ENCODE measurements around the gene CSNK1G1.

Gene CSNK1G1

GRCh38 chr15:64193971-64194370 is 162.0 kb downstream of the CSNK1G1 start:
- no peaks in the 10 kb centered on the region for H3K79me2 ChIP-seq (ENCODE audit: insufficient read depth, low read depth)
- TF ChIP-seq CTCF (conservative IDR thresholded peaks at IDR 0.05; ENCODE audit: low read depth, low read length): no peak
- no peak overlapping the region for H3K9ac ChIP-seq
- no peak overlapping the region for H3K4me2 ChIP-seq
- no peak overlapping the region for H2AFZ ChIP-seq (ENCODE audit: low read depth)
- no peak overlapping the region for H3K4me3 ChIP-seq (IDR thresholded peaks at IDR 0.05; ENCODE audit: insufficient read depth, low read depth, low read length)
- no peaks in the 10 kb centered on the region for H3K36me3 ChIP-seq (ENCODE audit: insufficient read depth)
- no peaks in the 10 kb centered on the region for H4K20me1 ChIP-seq (ENCODE audit: insufficient read depth)
- H3K4me1 ChIP-seq (ENCODE audit: low read depth, poor library complexity, severe bottlenecking): no peaks in the 10 kb centered on the region
- H3K27me3 ChIP-seq (ENCODE audit: insufficient read depth, low read depth): no peaks in the 10 kb centered on the region
- no peak overlapping the region for H3K27ac ChIP-seq

- Histone ChIP-seq H3K27me3 (ENCODE audit: insufficient read depth, low read depth) (no peaks in the 10 kb centered on the region), H3K36me3 (ENCODE audit: insufficient read depth) (no peaks in the 10 kb centered on the region), H3K4me1 (ENCODE audit: low read depth, poor library complexity, severe bottlenecking) (no peaks in the 10 kb centered on the region), H3K9ac (no peak overlapping the region), H4K20me1 (ENCODE audit: insufficient read depth) (no peaks in the 10 kb centered on the region), H3K27ac (no peak overlapping the region), H2AFZ (ENCODE audit: low read depth) (no peak overlapping the region), H3K79me2 (ENCODE audit: insufficient read depth, low read depth) (no peaks in the 10 kb centered on the region), H3K4me3 (IDR thresholded peaks at IDR 0.05; ENCODE audit: insufficient read depth, low read depth, low read length) (no peak overlapping the region), H3K4me2 (no peak overlapping the region)
- TF ChIP-seq CTCF (conservative IDR thresholded peaks at IDR 0.05; ENCODE audit: low read depth, low read length): no peak
Measured at GRCh38 chr15:64191971-64192830, 163.8 kb downstream of the CSNK1G1 start.

GRCh38 chr15:64187396-64188191 is 168.4 kb downstream of the CSNK1G1 start:
- Histone ChIP-seq H3K27me3 (ENCODE audit: insufficient read depth, low read depth) (no peaks in the 10 kb centered on the region), H3K4me2 (no peak overlapping the region), H3K4me1 (ENCODE audit: low read depth, poor library complexity, severe bottlenecking) (no peaks in the 10 kb centered on the region), H3K9ac (no peak overlapping the region), H3K27ac (no peak overlapping the region), H2AFZ (ENCODE audit: low read depth) (no peak overlapping the region), H3K4me3 (IDR thresholded peaks at IDR 0.05; ENCODE audit: insufficient read depth, low read depth, low read length) (no peak overlapping the region), H3K36me3 (ENCODE audit: insufficient read depth) (no peaks in the 10 kb centered on the region), H4K20me1 (ENCODE audit: insufficient read depth) (no peaks in the 10 kb centered on the region), H3K79me2 (ENCODE audit: insufficient read depth, low read depth) (no peaks in the 10 kb centered on the region)
- TF ChIP-seq CTCF (conservative IDR thresholded peaks at IDR 0.05; ENCODE audit: low read depth, low read length): no peak

GRCh38 chr15:64185146-64185911 is 170.6 kb downstream of the CSNK1G1 start:
- H3K4me2 ChIP-seq: no peak overlapping the region
- no peak for TF ChIP-seq CTCF (conservative IDR thresholded peaks at IDR 0.05; ENCODE audit: low read depth, low read length)
- no peak overlapping the region for H3K27ac ChIP-seq
- no peak overlapping the region for H2AFZ ChIP-seq (ENCODE audit: low read depth)
- no peaks in the 10 kb centered on the region for H3K27me3 ChIP-seq (ENCODE audit: insufficient read depth, low read depth)
- no peaks in the 10 kb centered on the region for H3K79me2 ChIP-seq (ENCODE audit: insufficient read depth, low read depth)
- no peak overlapping the region for H3K4me3 ChIP-seq (IDR thresholded peaks at IDR 0.05; ENCODE audit: insufficient read depth, low read depth, low read length)
- H3K9ac ChIP-seq: no peak overlapping the region
- no peaks in the 10 kb centered on the region for H3K36me3 ChIP-seq (ENCODE audit: insufficient read depth)
- no peaks in the 10 kb centered on the region for H3K4me1 ChIP-seq (ENCODE audit: low read depth, poor library complexity, severe bottlenecking)
- H4K20me1 ChIP-seq (ENCODE audit: insufficient read depth): no peaks in the 10 kb centered on the region

Measured in KMS-11 (cell line).